Prostate gland (tissue), 2 donors: ENCODE measurements around the gene CPLANE1.

Source experiments
- CTCF ChIP-seq, 4 experiments: fragments of 200-600 bp in 2 of 4; fragments of 450-650 bp in 2 of 4; sonication (generic) in 2 of 4; IDR thresholded peaks; 1 replicate in 3 of 4; 2 replicates in 1 of 4; pipeline ENCODE4 v1.5.1; 2016 to 2019; ENCODE audit warnings: antibody characterized with exemption in 4 of 4, mild to moderate bottlenecking in 2 of 4, moderate library complexity in 2 of 4
- POLR2A ChIP-seq: fragments of 450-650 bp; IDR thresholded peaks from one replicate; pipeline ENCODE4 v1.6.1; 2016; ENCODE audit warnings: antibody characterized with exemption, mild to moderate bottlenecking
- POLR2AphosphoS5 ChIP-seq: sonication (generic); formaldehyde crosslinking; IDR thresholded peaks from one replicate; pipeline ENCODE4 v1.6.1; 2017; ENCODE audit warnings: antibody characterized with exemption

- no peak for TF ChIP-seq CTCF (IDR thresholded peaks at IDR 0.05)
- no peak for TF ChIP-seq POLR2A
- TF ChIP-seq POLR2AphosphoS5 = no peak
Observed at GRCh38 chr5:37077146-37077545, 172.0 kb downstream of the CPLANE1 start.
